Skeletal muscle tissue (tissue), 4 donors: ENCODE measurements around the gene HSD17B13. TPM values are rescaled to one million over a fixed set of nuclear protein-coding genes. Genes with fewer than 3 reads are reported as not detected.
"Not testable (repeated sequence)": the region's sequence is repeated elsewhere in the genome, so short reads cannot be mapped to it uniquely, and the experiment has no call there.

ENCODE experiments used
- H3K27ac ChIP-seq: one replicate; pipeline ENCODE4 v1.7.0; 2013; ENCODE audit warnings: mild to moderate bottlenecking, low read depth, low read length, inconsistent platforms
- H3K27me3 ChIP-seq, 3 donors: one replicate each; pipeline ENCODE4 v1.7.0; 2013; ENCODE audit warnings: low read length in 3 of 3; ENCODE audit not compliant: control insufficient read depth in 3 of 3, insufficient read depth in 3 of 3
- H3K36me3 ChIP-seq, 3 donors: one replicate each; pipeline ENCODE4 v1.7.0; 2013; ENCODE audit warnings: low read length in 3 of 3; ENCODE audit not compliant: control insufficient read depth in 3 of 3, insufficient read depth in 3 of 3
- H3K4me1 ChIP-seq, 3 donors: one replicate each; pipeline ENCODE4 v1.7.0; 2013; ENCODE audit warnings: low read length in 3 of 3, mild to moderate bottlenecking in 3 of 3; ENCODE audit not compliant: control insufficient read depth in 3 of 3, insufficient read depth in 3 of 3
- H3K4me3 ChIP-seq, 3 donors: one replicate each; pipeline ENCODE4 v1.7.0; 2013; ENCODE audit warnings: low read length in 3 of 3
- H3K9ac ChIP-seq, 3 donors: one replicate each; pipeline ENCODE4 v1.7.0; 2013; ENCODE audit warnings: low read length in 3 of 3, mild to moderate bottlenecking in 3 of 3, moderate library complexity in 2 of 3, low read depth in 1 of 3
- H3K9me3 ChIP-seq, 3 donors: one replicate each; pipeline ENCODE4 v1.7.0; 2013; ENCODE audit warnings: low read length in 3 of 3; ENCODE audit not compliant: control insufficient read depth in 3 of 3
- total RNA-seq: library from RNA; depleted of rRNA; stranded (reverse); fragments of >200 nt; gene quantifications from one replicate; pipeline ENCODE4 v1.2.3, GENCODE V29; 2014
- donor health status: Osteomylitis.

HSD17B13 gene
- total RNA-seq, 1 donor from 2014 or later = not detected

- Histone ChIP-seq H3K4me1 (no peaks in the 10 kb centered on the region), H3K4me3 (no peak overlapping the region), H3K9ac (no peak overlapping the region), H3K36me3 (no peaks in the 10 kb centered on the region), H3K9me3 (no peaks in the 10 kb centered on the region), H3K27ac (no peak overlapping the region), H3K27me3 (no peaks in the 10 kb centered on the region)
These were observed 17.8 kb downstream of the HSD17B13 start for GRCh38 chr4:87304745-87305432.

DNA sequence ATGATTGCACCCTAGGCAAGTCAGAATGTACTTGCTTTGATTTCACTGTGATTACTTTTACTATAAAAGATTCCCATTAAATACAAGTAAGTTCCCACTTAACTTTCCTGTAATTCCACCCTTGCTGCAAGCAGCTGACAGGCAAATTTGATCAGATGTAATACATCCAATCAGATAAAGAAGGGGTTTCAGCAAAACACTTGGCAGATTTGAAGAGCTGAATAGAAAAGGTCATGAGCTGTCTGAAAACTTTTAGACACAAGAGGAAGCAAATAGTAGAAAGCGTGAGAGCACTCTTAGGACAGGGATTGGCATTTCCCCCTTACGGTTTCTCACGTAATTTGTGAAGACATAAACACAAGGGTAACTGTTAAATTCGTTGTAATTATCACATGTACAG, 22.8 kb downstream of the HSD17B13 start:
- H3K27me3 ChIP-seq = no peaks in the 10 kb centered on the region
- H3K36me3 ChIP-seq = no peaks in the 10 kb centered on the region
- no peak overlapping the region for H3K4me3 ChIP-seq
- H3K27ac ChIP-seq = no peak overlapping the region
- no peaks in the 10 kb centered on the region for H3K9me3 ChIP-seq
- no peaks in the 10 kb centered on the region for H3K4me1 ChIP-seq
- no peak overlapping the region for H3K9ac ChIP-seq

DNA sequence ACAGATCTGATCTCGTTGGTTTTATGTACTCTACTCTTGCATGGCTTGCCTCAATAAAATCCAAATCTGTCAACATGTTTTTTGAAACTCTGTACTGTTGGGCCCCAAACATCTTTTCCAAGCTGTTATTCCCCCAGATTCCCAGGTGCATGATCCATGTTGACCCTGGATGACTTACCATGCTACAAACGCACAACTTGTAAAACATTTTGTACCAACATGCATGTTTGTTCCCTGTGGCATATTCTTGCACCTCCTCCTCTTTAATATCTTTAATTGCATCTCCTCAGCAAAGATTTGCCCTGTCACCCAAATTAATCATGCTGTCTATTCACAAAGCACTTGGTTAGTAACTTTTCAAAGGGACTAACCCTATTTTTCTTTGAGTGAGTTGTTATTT, 24.3 kb downstream of the HSD17B13 start:
- Histone ChIP-seq H3K9ac (no peak overlapping the region), H3K4me3 (no peak overlapping the region), H3K4me1 (no peaks in the 10 kb centered on the region), H3K36me3 (no peaks in the 10 kb centered on the region), H3K27ac (no peak overlapping the region), H3K9me3 (no peaks in the 10 kb centered on the region), H3K27me3 (no peaks in the 10 kb centered on the region)

- H3K27ac ChIP-seq, H3K36me3 ChIP-seq, H3K27me3 ChIP-seq, H3K4me1 ChIP-seq, H3K9me3 ChIP-seq, H3K9ac ChIP-seq, H3K4me3 ChIP-seq: not testable (repeated sequence)
These were observed 27.8 kb downstream of the HSD17B13 start for GRCh38 chr4:87294911-87295310.

- H3K27me3 ChIP-seq, H3K27ac ChIP-seq, H3K4me3 ChIP-seq, H3K9ac ChIP-seq, H3K4me1 ChIP-seq, H3K9me3 ChIP-seq, H3K36me3 ChIP-seq: not testable (repeated sequence)
These were observed 28.8 kb downstream of the HSD17B13 start for GRCh38 chr4:87293889-87294288.

DNA sequence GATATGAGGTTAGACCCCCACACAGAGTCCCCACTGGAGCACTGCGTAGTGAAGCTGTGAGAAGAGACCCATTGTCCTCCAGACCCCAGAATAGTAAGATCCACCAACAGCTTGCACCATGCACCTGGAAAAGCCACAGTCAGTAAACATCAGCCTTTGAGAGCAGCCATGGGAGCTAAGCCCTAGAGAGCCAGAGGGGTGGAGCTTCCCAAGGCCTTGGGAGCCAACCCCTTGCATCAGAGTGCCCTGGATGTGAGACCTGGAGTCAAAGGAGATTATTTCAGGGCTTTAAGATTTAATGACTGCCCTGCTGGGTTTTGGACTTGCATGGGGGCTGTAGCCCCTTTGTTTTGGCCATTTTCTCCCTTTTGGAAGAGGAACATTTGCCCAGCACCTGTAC, 35.7 kb downstream of the HSD17B13 start:
- Histone ChIP-seq H3K9me3 (peaks cover 0 to 4% (median 0%) of the 10 kb centered on the region in 3 donors), H3K4me1 (no peaks in the 10 kb centered on the region), H3K27me3 (no peaks in the 10 kb centered on the region), H3K36me3 (no peaks in the 10 kb centered on the region), H3K4me3 (no peak overlapping the region), H3K27ac (no peak overlapping the region), H3K9ac (no peak overlapping the region)

DNA sequence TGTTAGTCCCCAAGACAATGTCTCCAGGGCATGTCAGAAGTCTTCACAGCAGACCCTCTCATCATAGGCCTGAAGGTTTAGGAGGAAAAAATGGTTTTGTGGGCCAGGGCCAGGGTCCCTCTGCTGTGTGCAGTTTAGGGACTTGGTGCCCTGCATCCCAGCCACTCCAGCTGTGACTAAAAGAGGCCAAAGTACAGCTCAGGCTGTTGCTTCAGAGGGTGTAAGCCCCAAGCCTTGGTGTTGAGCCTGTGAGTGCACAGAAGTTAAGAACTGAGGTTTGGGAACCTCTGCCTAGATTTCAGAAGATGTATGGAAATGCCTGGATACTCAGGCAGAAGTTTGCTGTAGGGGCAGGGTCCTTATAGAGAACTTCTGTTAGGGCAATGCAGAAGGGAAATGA, 38.4 kb downstream of the HSD17B13 start:
- H3K27ac ChIP-seq, H3K36me3 ChIP-seq, H3K27me3 ChIP-seq, H3K9me3 ChIP-seq, H3K4me3 ChIP-seq, H3K9ac ChIP-seq, H3K4me1 ChIP-seq: not testable (repeated sequence)

GRCh38 chr4:87283151-87283550, 39.5 kb downstream of the HSD17B13 start:
- no peaks in the 10 kb centered on the region for H3K4me1 ChIP-seq
- no peak overlapping the region for H3K27ac ChIP-seq
- no peaks in the 10 kb centered on the region for H3K36me3 ChIP-seq
- H3K9me3 ChIP-seq = peaks cover 0 to 4% (median 0%) of the 10 kb centered on the region in 3 donors
- H3K4me3 ChIP-seq = no peak overlapping the region
- no peaks in the 10 kb centered on the region for H3K27me3 ChIP-seq
- no peak overlapping the region for H3K9ac ChIP-seq

DNA sequence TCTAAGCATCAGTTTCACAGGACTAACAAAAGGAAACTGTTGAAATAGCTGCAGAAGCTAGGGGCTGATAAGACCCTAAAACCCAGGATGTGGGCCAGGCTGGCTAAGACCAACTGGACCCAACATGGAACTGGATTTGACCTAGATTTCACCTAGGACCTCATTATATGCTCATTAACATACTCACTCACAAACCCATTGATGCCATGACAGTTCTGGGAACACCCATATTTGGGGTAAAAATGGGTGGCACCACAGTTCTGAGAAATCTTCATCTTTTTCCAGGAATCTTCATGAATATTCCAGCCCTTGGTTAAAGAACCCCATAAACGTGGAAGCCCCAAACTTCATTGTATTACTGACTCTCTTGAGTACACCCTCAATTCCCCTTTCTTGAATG, 41.1 kb downstream of the HSD17B13 start:
- no peak overlapping the region for H3K4me3 ChIP-seq
- no peak overlapping the region for H3K27ac ChIP-seq
- peaks cover 0 to 3% (median 0%) of the 10 kb centered on the region in 3 donors for H3K9me3 ChIP-seq
- H3K9ac ChIP-seq = no peak overlapping the region
- no peaks in the 10 kb centered on the region for H3K27me3 ChIP-seq
- H3K4me1 ChIP-seq = no peaks in the 10 kb centered on the region
- no peaks in the 10 kb centered on the region for H3K36me3 ChIP-seq

GRCh38 chr4:87278335-87278794, 44.3 kb downstream of the HSD17B13 start:
- Histone ChIP-seq H3K27ac (no peak overlapping the region), H3K4me1 (no peaks in the 10 kb centered on the region), H3K9ac (no peak overlapping the region), H3K9me3 (no peaks in the 10 kb centered on the region), H3K4me3 (no peak overlapping the region), H3K27me3 (no peaks in the 10 kb centered on the region), H3K36me3 (no peaks in the 10 kb centered on the region)
